ENCODE data around the gene BEND5. TPM values are rescaled to one million over a fixed set of nuclear protein-coding genes. Genes with fewer than 3 reads are reported as not detected.

The BEND5 gene
- total and polyA plus RNA-seq, 2 of the 8 experiments (the other 6 are each of a cell fraction or from before 2014, with no cell fraction given), result 3.8 to 7.5 TPM

- TF ChIP-seq ASH2L (IDR thresholded peaks at IDR 0.05; ENCODE audit: low read length) (peak; percentile 81), NRF1 (IDR thresholded peaks at IDR 0.05; ENCODE audit: low read depth, low read length) (no peak), RBBP5 (IDR thresholded peaks at IDR 0.05; ENCODE audit: borderline replicate concordance, low read depth, low read length) (no peak), TAF1 (IDR thresholded peaks at IDR 0.05; ENCODE audit: low read depth, low read length) (0 out of 2 replicates have a peak, but pooled peaks have one; percentile 21), GABPA (IDR thresholded peaks at IDR 0.05; ENCODE audit: borderline replicate concordance, insufficient read depth, low read length) (no peak), BACH1 (IDR thresholded peaks at IDR 0.05; ENCODE audit: low read length) (no peak), POLR2AphosphoS5 (IDR thresholded peaks at IDR 0.05; ENCODE audit: low read depth, low read length) (no peak), KDM4A (IDR thresholded peaks at IDR 0.05; ENCODE audit: low read depth, low read length, severe bottlenecking) (no peak), CBX5 (IDR thresholded peaks at IDR 0.05; ENCODE audit: low read depth, low read length) (no peak), SP1 (IDR thresholded peaks at IDR 0.05; ENCODE audit: low read depth, low read length) (peak; percentile 85), CEBPB (IDR thresholded peaks at IDR 0.05; ENCODE audit: low read depth, low read length) (no peak), SRF (IDR thresholded peaks at IDR 0.05; ENCODE audit: low read depth, low read length) (no peak), TAF7 (optimal IDR thresholded peaks at IDR 0.05; ENCODE audit: borderline replicate concordance, low read depth, low read length) (no peak), TBP (IDR thresholded peaks at IDR 0.05; ENCODE audit: low read depth, low read length) (no peak), CREB1 (IDR thresholded peaks at IDR 0.05) (no peak)
- TF ChIP-seq, protein P1, sequence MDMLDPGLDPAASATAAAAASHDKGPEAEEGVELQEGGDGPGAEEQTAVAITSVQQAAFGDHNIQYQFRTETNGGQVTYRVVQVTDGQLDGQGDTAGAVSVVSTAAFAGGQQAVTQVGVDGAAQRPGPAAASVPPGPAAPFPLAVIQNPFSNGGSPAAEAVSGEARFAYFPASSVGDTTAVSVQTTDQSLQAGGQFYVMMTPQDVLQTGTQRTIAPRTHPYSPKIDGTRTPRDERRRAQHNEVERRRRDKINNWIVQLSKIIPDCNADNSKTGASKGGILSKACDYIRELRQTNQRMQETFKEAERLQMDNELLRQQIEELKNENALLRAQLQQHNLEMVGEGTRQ (IDR thresholded peaks at IDR 0.05; ENCODE audit: low read length), result peak; percentile 8; the same call in 1 of the 2 replicates
These were observed 66.4 kb downstream of the BEND5 start (continued) for GRCh38 chr1:48710318-48710717.

Data from H1 (cell line).